Small intestine (tissue), 7 donors: ENCODE measurements around the gene ZBTB6. TPM values are rescaled to one million over a fixed set of nuclear protein-coding genes. Genes with fewer than 3 reads are reported as not detected.
"Not testable (repeated sequence)": the region's sequence is repeated elsewhere in the genome, so short reads cannot be mapped to it uniquely, and the experiment has no call there.

Source experiments
- DNase-seq, 2 donors: peaks; one replicate each; pipeline versions ENCODE4 v3.0.0 to v3.0.0-alpha.2; 2013
- FAIRE-seq: peaks from 2 replicates; lab custom pipeline; 2012; peaks lifted over from hg19 to GRCh38; lab: Jason Lieb, UNC
- H3K27ac ChIP-seq, 3 donors: one replicate each; pipeline ENCODE4 v1.5.1; 2013; ENCODE audit warnings: low read length in 2 of 3, mild to moderate bottlenecking in 2 of 3, control low read depth in 1 of 3, inconsistent platforms in 1 of 3, low read depth in 1 of 3, moderate library complexity in 1 of 3
- H3K27me3 ChIP-seq, 3 donors: one replicate each; pipeline ENCODE4 v1.6.1; 2013; ENCODE audit warnings: low read length in 3 of 3, inconsistent platforms in 1 of 3; ENCODE audit not compliant: control insufficient read depth in 3 of 3, insufficient read depth in 3 of 3
- H3K36me3 ChIP-seq, 3 donors: one replicate each; pipeline ENCODE4 v1.6.1; 2013; ENCODE audit warnings: low read length in 3 of 3, inconsistent platforms in 1 of 3, low read depth in 1 of 3, mild to moderate bottlenecking in 1 of 3, moderate library complexity in 1 of 3; ENCODE audit not compliant: control insufficient read depth in 3 of 3, insufficient read depth in 2 of 3
- H3K4me1 ChIP-seq, 3 donors: one replicate each; pipeline ENCODE4 v1.6.1; 2013; ENCODE audit warnings: low read length in 2 of 3, inconsistent platforms in 1 of 3, low read depth in 1 of 3, mild to moderate bottlenecking in 1 of 3, moderate library complexity in 1 of 3; ENCODE audit not compliant: control insufficient read depth in 3 of 3, insufficient read depth in 2 of 3
- H3K4me3 ChIP-seq, 3 donors: one replicate each; pipeline ENCODE4 v1.5.1; 2013; ENCODE audit warnings: low read length in 3 of 3, control low read depth in 1 of 3, inconsistent platforms in 1 of 3, low read depth in 1 of 3, mild to moderate bottlenecking in 1 of 3, moderate library complexity in 1 of 3
- H3K9me3 ChIP-seq, 2 donors: one replicate each; pipeline ENCODE4 v1.6.1; 2013; ENCODE audit warnings: low read depth in 1 of 2, low read length in 1 of 2; ENCODE audit not compliant: control insufficient read depth in 2 of 2, insufficient read depth in 1 of 2
- WGBS, 3 donors: extraction: QIAGEN DNeasy Blood & Tissue Kit; methylation state at CpG; one replicate each; pipeline ENCODE4 v1.1.7; 2013; 5-methylcytosine and 5-hydroxymethylcytosine counted together
- polyA plus RNA-seq, 4 donors: library from polyadenylated mRNA; stranded (reverse) in 3 of 4; unstranded in 1 of 4; fragments of 200-250 nt in 3 of 4; fragments of 120-200 nt in 1 of 4; gene quantifications; one replicate each; pipeline versions ENCODE4 v1.2.1 to v1.2.3, GENCODE V29; 2013
- donor health status: healthy with polysubstance abuse.
- donor health status: control.
- donor health status: control.
- donor health status: Bipolar disorder and iron deficiency.
- donor health status: healthy.

The ZBTB6 gene
- polyA plus RNA-seq, 4 donors = 3.8 to 11.1 (median 4.2) TPM

GRCh38 chr9:122875523-122875922, 37.6 kb downstream of the ZBTB6 start:
- WGBS, 3 donors = 83 to 97% (median 88%) methylated on average over 1 of the region's 1 CpG
- no peak for FAIRE-seq
- Histone ChIP-seq H3K4me1 (no peaks in the 10 kb centered on the region), H3K36me3 (peaks cover 25 to 41% (median 27%) of the 10 kb centered on the region in 3 donors), H3K27ac (no peak overlapping the region), H3K9me3 (no peaks in the 10 kb centered on the region), H3K4me3 (no peak overlapping the region), H3K27me3 (no peaks in the 10 kb centered on the region)
- DNase-seq = no peak

- not testable (repeated sequence) for H3K27me3 ChIP-seq, DNase-seq, H3K27ac ChIP-seq, H3K9me3 ChIP-seq, H3K4me1 ChIP-seq, H3K4me3 ChIP-seq, FAIRE-seq
- peaks cover 2 to 17% (median 7%) of the 10 kb centered on the region in 3 donors for H3K36me3 ChIP-seq
- 96 to 100% (median 98%) methylated on average over 5 to 12 of the region's 27 CpGs for WGBS, 3 donors
Measured at GRCh38 chr9:122867276-122867675, 45.8 kb downstream of the ZBTB6 start.

- FAIRE-seq (no peak), DNase-seq (no peak)
Measured at GRCh38 chr9:122866079-122866478, 47.0 kb downstream of the ZBTB6 start.

GRCh38 chr9:122865300-122865699, 47.8 kb downstream of the ZBTB6 start:
- FAIRE-seq (no peak), DNase-seq (no peak)
- no peak overlapping the region for H3K4me3 ChIP-seq
- WGBS, 3 donors = 84 to 93% (median 87%) methylated on average over 7 of the region's 7 CpGs
- H3K36me3 ChIP-seq = peaks cover 0 to 11% (median 5%) of the 10 kb centered on the region in 3 donors
- H3K9me3 ChIP-seq = no peaks in the 10 kb centered on the region
- H3K27me3 ChIP-seq = no peaks in the 10 kb centered on the region
- H3K4me1 ChIP-seq = no peaks in the 10 kb centered on the region
- peak overlapping the region in 1 of 3 donors; percentile 38 for H3K27ac ChIP-seq

More at GRCh38 chr9:122866079-122866478, 47.0 kb downstream of the ZBTB6 start:
- WGBS, 3 donors = 100% methylated on average over 1 of the region's 5 CpGs; no CpG with 5 or more reads in 2 of the 3 donors
- no peaks in the 10 kb centered on the region for H3K27me3 ChIP-seq
- H3K9me3 ChIP-seq = no peaks in the 10 kb centered on the region
- no peak overlapping the region for H3K4me3 ChIP-seq
- H3K36me3 ChIP-seq = peaks cover 0 to 10% (median 8%) of the 10 kb centered on the region in 3 donors
- H3K27ac ChIP-seq = no peak overlapping the region
- H3K4me1 ChIP-seq = no peaks in the 10 kb centered on the region

- WGBS, 3 donors = 98 to 100% (median 99%) methylated on average over 3 of the region's 3 CpGs
- Histone ChIP-seq H3K4me3 (no peak overlapping the region), H3K36me3 (peaks cover 4 to 14% (median 13%) of the 10 kb centered on the region in 3 donors), H3K27ac (no peak overlapping the region), H3K27me3 (no peaks in the 10 kb centered on the region), H3K9me3 (peaks cover 0 to 5% of the 10 kb centered on the region in 2 donors), H3K4me1 (no peaks in the 10 kb centered on the region)
- FAIRE-seq (no peak), DNase-seq (no peak)
Measured at GRCh38 chr9:122863407-122863806, 49.7 kb downstream of the ZBTB6 start.

- no peak overlapping the region for H3K4me3 ChIP-seq
- DNase-seq = no peak
- 92 to 93% (median 92%) methylated on average over 8 of the region's 8 CpGs for WGBS, 3 donors
- no peaks in the 10 kb centered on the region for H3K4me1 ChIP-seq
- no peaks in the 10 kb centered on the region for H3K27me3 ChIP-seq
- peaks cover 8 to 22% (median 16%) of the 10 kb centered on the region in 3 donors for H3K36me3 ChIP-seq
- H3K27ac ChIP-seq = no peak overlapping the region
- H3K9me3 ChIP-seq = peaks cover 0 to 5% of the 10 kb centered on the region in 2 donors
- no peak for FAIRE-seq
Measured at GRCh38 chr9:122860319-122861142, 52.6 kb downstream of the ZBTB6 start.

Other genes starting within 250 kb of the ZBTB6 start
- gene OR1L3, start 238.2 kb downstream of the ZBTB6 start, polyA plus RNA-seq = not detected
- not detected for gene OR1L4, start 189.3 kb downstream of the ZBTB6 start, polyA plus RNA-seq
- not detected for gene OR1L6, start 171.0 kb downstream of the ZBTB6 start, polyA plus RNA-seq
- not detected for gene OR5C1, start 124.4 kb downstream of the ZBTB6 start, polyA plus RNA-seq
- gene OR1K1, start 113.2 kb downstream of the ZBTB6 start, polyA plus RNA-seq = not detected
- 10 to 100 TPM in 1 of 4 donors, 1 to 10 TPM in 3; 7.8 to 18.0 (median 8.9) TPM for gene PDCL, start 84.7 kb downstream of the ZBTB6 start, polyA plus RNA-seq
- gene RC3H2, start 8.0 kb downstream of the ZBTB6 start, polyA plus RNA-seq = 10 to 100 TPM in 3 of 4 donors, 1 to 10 TPM in 1; 8.6 to 28.1 (median 11.0) TPM
- 10 to 100 TPM in 1 of 4 donors, 1 to 10 TPM in 2, under 1 TPM in 1; 0.89 to 10.5 (median 1.9) TPM for gene ZBTB26, start 18.2 kb upstream of the ZBTB6 start, polyA plus RNA-seq
- gene RABGAP1, start 27.7 kb upstream of the ZBTB6 start, polyA plus RNA-seq = 10 to 100 TPM in 2 of 4 donors, 1 to 10 TPM in 2; 5.9 to 35.1 (median 8.5) TPM
- under 1 TPM in 1 of 4 donors, not detected in 3; 0.15 TPM for gene GPR21, start 120.3 kb upstream of the ZBTB6 start, polyA plus RNA-seq